Caco-2 (cell line): Measurements from ENCODE around the gene MDFIC2. TPM values are rescaled to one million over a fixed set of nuclear protein-coding genes. Genes with fewer than 3 reads are reported as not detected.
"Not testable (repeated sequence)": the region's sequence is repeated elsewhere in the genome, so short reads cannot be mapped to it uniquely, and the experiment has no call there.

Source experiments
- BruUV-seq: library from RNA; stranded (reverse); fragments of 400-500 nt; replicated peaks from 2 replicates; lab custom pipeline; 2021; lab: Mats Ljungman, UMichigan
- CTCF ChIA-PET: fragments of 300-600 bp; sonication (Branson Sonifier 250); formaldehyde crosslinking; loops from one replicate; lab custom pipeline; 2022; ENCODE audit warnings: antibody characterized with exemption; lab: Charles Lee
- POLR2A ChIA-PET: fragments of 300-600 bp; sonication (Branson Sonifier 250); formaldehyde crosslinking; loops from one replicate; lab custom pipeline; 2022; ENCODE audit warnings: antibody characterized with exemption; lab: Charles Lee
- DNase-seq, 2 experiments: peaks; one replicate each; pipeline versions ENCODE4 v3.0.0 to v3.0.0-alpha.2; 2020 to 2022
- H3K27me3 ChIP-seq: replicated peaks from 2 replicates; pipeline ENCODE4 v1.6.0; 2011; ENCODE audit warnings: low read length; ENCODE audit not compliant: control insufficient read depth, insufficient read depth
- H3K36me3 ChIP-seq: 2 replicates; pipeline ENCODE4 v1.5.1; 2011; ENCODE audit warnings: low read length; ENCODE audit not compliant: control insufficient read depth, insufficient read depth
- H3K4me1 ChIP-seq: fragments of 250-450 bp; sonication (Bioruptor Pico); 2 replicates; pipeline ENCODE4 v1.5.1; 2020; ENCODE audit warnings: mild to moderate bottlenecking
- H3K4me3 ChIP-seq: 2 replicates; pipeline ENCODE4 v1.5.1; 2011; ENCODE audit warnings: low read depth, mild to moderate bottlenecking, control low read depth, low read length
- H3K9me3 ChIP-seq: fragments of 250-450 bp; sonication (Bioruptor Pico); 2 replicates; pipeline ENCODE4 v1.5.1; 2020; ENCODE audit warnings: mild to moderate bottlenecking, moderate library complexity
- H3K27ac Mint-ChIP-seq: one replicate; pipeline ENCODE4 v1.8.0; 2022; ENCODE audit warnings: mixed read lengths; ENCODE audit not compliant: unreplicated experiment
- H3K27me3 Mint-ChIP-seq: one replicate; pipeline ENCODE4 v1.8.0; 2022; ENCODE audit warnings: mixed read lengths; ENCODE audit not compliant: insufficient read depth, unreplicated experiment
- H3K36me3 Mint-ChIP-seq: one replicate; pipeline ENCODE4 v1.8.0; 2022; ENCODE audit warnings: mild to moderate bottlenecking, mixed read lengths; ENCODE audit not compliant: insufficient read depth, unreplicated experiment
- H3K4me1 Mint-ChIP-seq: one replicate; pipeline ENCODE4 v1.8.0; 2022; ENCODE audit warnings: low read depth, mixed read lengths; ENCODE audit not compliant: unreplicated experiment
- H3K4me3 Mint-ChIP-seq: one replicate; pipeline ENCODE4 v1.8.0; 2022; ENCODE audit warnings: mild to moderate bottlenecking, moderate library complexity, mixed read lengths; ENCODE audit not compliant: unreplicated experiment
- H3K9me3 Mint-ChIP-seq: one replicate; pipeline ENCODE4 v1.8.0; 2022; ENCODE audit warnings: mixed read lengths; ENCODE audit not compliant: unreplicated experiment
- CTCF ChIP-seq, 2 experiments: fragments of 200-600 bp in 1 of 2; IDR thresholded peaks; 1 replicate in 1 of 2; 2 replicates in 1 of 2; pipeline versions ENCODE4 v1.5.1 to v1.8.0; 2011 to 2022; ENCODE audit warnings: antibody characterized with exemption in 1 of 2, control low read depth in 1 of 2, inconsistent platforms in 1 of 2, low read depth in 1 of 2, low read length in 1 of 2, mild to moderate bottlenecking in 1 of 2, moderate library complexity in 1 of 2; ENCODE audit not compliant: insufficient read depth in 1 of 2, severe bottlenecking in 1 of 2, unreplicated experiment in 1 of 2
- intact Hi-C: fragments of 100-400 bp; cut with micrococcal nuclease; formaldehyde crosslinking; loops from one replicate; pipeline ENCODE4 v1.10.0; 2022; ENCODE audit not compliant: unreplicated experiment
- total RNA-seq: library from RNA; stranded (reverse); gene quantifications from 2 replicates; pipeline ENCODE4 v1.2.3, GENCODE V29; 2022

MDFIC2 gene
- total RNA-seq, 1 experiment from 2014 or later: not detected

GRCh38 chr3:70358978-70359580, 46.6 kb upstream of the MDFIC2 start:
- H3K4me1 ChIP-seq: no peaks in the 10 kb centered on the region
- H3K27me3 Mint-ChIP-seq: peaks cover 6% of the 10 kb centered on the region
- H3K4me3 Mint-ChIP-seq: no peak overlapping the region
- CTCF ChIA-PET: no interaction called here
- DNase-seq: peak in 1 of 2 experiments; percentile 41
- BruUV-seq: no TSS peak
- no peak overlapping the region for H3K27ac Mint-ChIP-seq
- H3K9me3 Mint-ChIP-seq: no peaks in the 10 kb centered on the region
- peak; percentile 47 to 67 for TF ChIP-seq CTCF (IDR thresholded peaks at IDR 0.05; ENCODE audit: insufficient read depth in 1 of 2, low read depth in 1 of 2, low read length in 1 of 2, severe bottlenecking in 1 of 2, unreplicated experiment in 1 of 2)
- H3K36me3 Mint-ChIP-seq: no peaks in the 10 kb centered on the region
- H3K9me3 ChIP-seq: no peaks in the 10 kb centered on the region; the same call in 1 of the 2 replicates
- no peaks in the 10 kb centered on the region for H3K36me3 ChIP-seq
- no peak overlapping the region for H3K4me3 ChIP-seq
- no peaks in the 10 kb centered on the region for H3K27me3 ChIP-seq
- H3K4me1 Mint-ChIP-seq: no peaks in the 10 kb centered on the region
- intact Hi-C loops: loop anchor here (1.0 to 2.0 kb wide), 4 partner anchors 50 to 295 kb away; no protein-coding TSS in a partner anchor
- POLR2A ChIA-PET: no interaction called here

- Mint-ChIP-seq H3K4me1 (no peaks in the 10 kb centered on the region), H3K9me3 (no peaks in the 10 kb centered on the region), H3K4me3 (no peak overlapping the region), H3K27me3 (peaks cover 12% of the 10 kb centered on the region), H3K36me3 (no peaks in the 10 kb centered on the region), H3K27ac (no peak overlapping the region)
- intact Hi-C loops: no loop called here
- no TSS peak for BruUV-seq
- H3K27me3 ChIP-seq: no peaks in the 10 kb centered on the region
- DNase-seq: no peak
- H3K4me1 ChIP-seq: no peaks in the 10 kb centered on the region
- CTCF ChIA-PET: no interaction called here
- no peaks in the 10 kb centered on the region for H3K36me3 ChIP-seq
- TF ChIP-seq CTCF (IDR thresholded peaks at IDR 0.05; ENCODE audit: insufficient read depth in 1 of 2, low read depth in 1 of 2, low read length in 1 of 2, severe bottlenecking in 1 of 2, unreplicated experiment in 1 of 2): no peak
- no peaks in the 10 kb centered on the region; the same call in 1 of the 2 replicates for H3K9me3 ChIP-seq
- POLR2A ChIA-PET: no interaction called here
- no peak overlapping the region for H3K4me3 ChIP-seq
Measured at GRCh38 chr3:70352215-70352614, 39.8 kb upstream of the MDFIC2 start.

- no peaks in the 10 kb centered on the region for H3K36me3 Mint-ChIP-seq
- no peak for TF ChIP-seq CTCF (IDR thresholded peaks at IDR 0.05; ENCODE audit: insufficient read depth in 1 of 2, low read depth in 1 of 2, low read length in 1 of 2, severe bottlenecking in 1 of 2, unreplicated experiment in 1 of 2)
- H3K27me3 ChIP-seq: no peaks in the 10 kb centered on the region
- no peaks in the 10 kb centered on the region for H3K9me3 ChIP-seq
- H3K9me3 Mint-ChIP-seq: no peaks in the 10 kb centered on the region
- BruUV-seq: no TSS peak
- H3K27ac Mint-ChIP-seq: no peak overlapping the region
- ChIA-PET CTCF (no interaction called here), POLR2A (no interaction called here)
- no peaks in the 10 kb centered on the region for H3K4me1 ChIP-seq
- intact Hi-C loops: no loop called here
- H3K36me3 ChIP-seq: no peaks in the 10 kb centered on the region
- DNase-seq: no peak
- no peak overlapping the region for H3K4me3 Mint-ChIP-seq
- no peak overlapping the region for H3K4me3 ChIP-seq
- H3K4me1 Mint-ChIP-seq: no peaks in the 10 kb centered on the region
- H3K27me3 Mint-ChIP-seq: peaks cover 2% of the 10 kb centered on the region
Measured at GRCh38 chr3:70342149-70342548, 29.7 kb upstream of the MDFIC2 start.

GRCh38 chr3:70336885-70337284, 24.4 kb upstream of the MDFIC2 start:
- intact Hi-C loops, H3K4me1 Mint-ChIP-seq, BruUV-seq, H3K4me3 ChIP-seq, H3K4me1 ChIP-seq, H3K9me3 ChIP-seq, DNase-seq, H3K27me3 ChIP-seq, H3K36me3 Mint-ChIP-seq, H3K9me3 Mint-ChIP-seq, H3K36me3 ChIP-seq, H3K27me3 Mint-ChIP-seq, CTCF ChIA-PET, H3K27ac Mint-ChIP-seq, POLR2A ChIA-PET, H3K4me3 Mint-ChIP-seq: not testable (repeated sequence)
